CD8-positive, alpha-beta memory T cell (primary cell): Measurements from ENCODE around the gene SLC24A3. TPM values are rescaled to one million over a fixed set of nuclear protein-coding genes. Genes with fewer than 3 reads are reported as not detected.

ENCODE experiments used
- CTCF ChIA-PET: fragments of 350-600 bp; sonication (Branson Sonifier 250); formaldehyde crosslinking; loops from one replicate; lab custom pipeline; 2021; ENCODE audit warnings: antibody characterized with exemption; lab: Charles Lee
- POLR2A ChIA-PET: fragments of 350-600 bp; sonication (Branson Sonifier 250); formaldehyde crosslinking; loops from one replicate; lab custom pipeline; 2021; ENCODE audit warnings: antibody characterized with exemption; lab: Charles Lee
- DNase-seq, 5 donors: peaks; one replicate each; pipeline versions ENCODE4 v3.0.0 to v3.0.0-alpha.2; 2020 to 2022; ENCODE audit warnings: mixed read lengths in 1 of 5
- H3K27ac ChIP-seq: one replicate; pipeline ENCODE4 v1.7.0; 2013; ENCODE audit warnings: low read depth, mild to moderate bottlenecking, low read length, moderate library complexity
- H3K27me3 ChIP-seq: 2 replicates; pipeline ENCODE4 v1.7.0; 2013; ENCODE audit warnings: low read length, mild to moderate bottlenecking; ENCODE audit not compliant: insufficient read depth, poor library complexity, severe bottlenecking
- H3K36me3 ChIP-seq: 2 replicates; pipeline ENCODE4 v1.7.0; 2013; ENCODE audit warnings: mild to moderate bottlenecking, low read length, moderate library complexity; ENCODE audit not compliant: insufficient read depth
- H3K4me1 ChIP-seq: 2 replicates; pipeline ENCODE4 v1.7.0; 2013; ENCODE audit warnings: mild to moderate bottlenecking, low read length, moderate library complexity; ENCODE audit not compliant: insufficient read depth
- H3K4me3 ChIP-seq: 2 replicates; pipeline ENCODE4 v1.7.0; 2013; ENCODE audit warnings: mild to moderate bottlenecking, low read length
- H3K9me3 ChIP-seq: 2 replicates; pipeline ENCODE4 v1.7.0; 2013; ENCODE audit warnings: mild to moderate bottlenecking, low read length
- H3K27ac Mint-ChIP-seq, 8 donors: one replicate each; pipeline ENCODE4 v1.8.0; 2020 to 2021; ENCODE audit warnings: mixed read lengths in 8 of 8, mild to moderate bottlenecking in 6 of 8, inconsistent platforms in 3 of 8, moderate library complexity in 3 of 8
- H3K27me3 Mint-ChIP-seq, 2 donors: one replicate each; pipeline ENCODE4 v1.8.0; 2020 to 2021; ENCODE audit warnings: mixed read lengths in 2 of 2, mild to moderate bottlenecking in 1 of 2, moderate library complexity in 1 of 2
- H3K36me3 Mint-ChIP-seq, 3 donors: one replicate each; pipeline ENCODE4 v1.8.0; 2020 to 2021; ENCODE audit warnings: mixed read lengths in 3 of 3, inconsistent platforms in 1 of 3, mild to moderate bottlenecking in 1 of 3
- H3K4me1 Mint-ChIP-seq, 3 donors: one replicate each; pipeline ENCODE4 v1.8.0; 2020 to 2021; ENCODE audit warnings: mixed read lengths in 3 of 3, inconsistent platforms in 1 of 3, mild to moderate bottlenecking in 1 of 3
- H3K4me3 Mint-ChIP-seq, 7 donors: one replicate each; pipeline ENCODE4 v1.8.0; 2020 to 2021; ENCODE audit warnings: mixed read lengths in 7 of 7, mild to moderate bottlenecking in 6 of 7, moderate library complexity in 4 of 7, inconsistent platforms in 2 of 7
- H3K9me3 Mint-ChIP-seq, 5 donors: one replicate each; pipeline ENCODE4 v1.8.0; 2020 to 2022; ENCODE audit warnings: mixed read lengths in 5 of 5, mild to moderate bottlenecking in 3 of 5, moderate library complexity in 2 of 5, inconsistent platforms in 1 of 5
- polyA plus RNA-seq: library from polyadenylated mRNA; unstranded; fragments of 300-500 nt; fragmentation: Illumina TruSeq; gene quantifications from one replicate; pipeline ENCODE4 v1.2.3, GENCODE V29; 2021
- total RNA-seq, 2 experiments: library from RNA; stranded (reverse); gene quantifications; one replicate each; pipeline ENCODE4 v1.2.3, GENCODE V29; 2021

Gene SLC24A3
- total and polyA plus RNA-seq, 3 experiments from 2014 or later = not detected

- CTCF ChIA-PET = no interaction called here
- no peaks in the 10 kb centered on the region for H3K4me1 Mint-ChIP-seq
- Histone ChIP-seq H3K4me3 (no peak overlapping the region), H3K27me3 (no peaks in the 10 kb centered on the region), H3K27ac (no peak overlapping the region), H3K4me1 (no peaks in the 10 kb centered on the region), H3K36me3 (no peaks in the 10 kb centered on the region), H3K9me3 (no peaks in the 10 kb centered on the region)
- peaks cover 0 to 3% (median 0%) of the 10 kb centered on the region in 5 donors for H3K9me3 Mint-ChIP-seq
- H3K27ac Mint-ChIP-seq = peak overlapping the region in 1 of 8 donors; percentile 69
- no peak for DNase-seq
- no peaks in the 10 kb centered on the region for H3K36me3 Mint-ChIP-seq
- no peaks in the 10 kb centered on the region for H3K27me3 Mint-ChIP-seq
- peak overlapping the region in 1 of 7 donors; percentile 37 for H3K4me3 Mint-ChIP-seq
- POLR2A ChIA-PET = no interaction called here
Measured at GRCh38 chr20:19543101-19543500, 330.7 kb downstream of the SLC24A3 start.

- H3K27me3 ChIP-seq = no peaks in the 10 kb centered on the region
- no peaks in the 10 kb centered on the region for H3K9me3 ChIP-seq
- CTCF ChIA-PET = no interaction called here
- Mint-ChIP-seq H3K4me1 (no peaks in the 10 kb centered on the region), H3K4me3 (no peak overlapping the region), H3K36me3 (no peaks in the 10 kb centered on the region), H3K9me3 (peaks cover 0 to 3% (median 0%) of the 10 kb centered on the region in 5 donors), H3K27ac (peak overlapping the region in 1 of 8 donors; percentile 59), H3K27me3 (no peaks in the 10 kb centered on the region)
- no peak for DNase-seq
- no peak overlapping the region for H3K27ac ChIP-seq
- H3K36me3 ChIP-seq = no peaks in the 10 kb centered on the region
- no peaks in the 10 kb centered on the region for H3K4me1 ChIP-seq
- no peak overlapping the region for H3K4me3 ChIP-seq
- POLR2A ChIA-PET = no interaction called here
Measured at GRCh38 chr20:19544684-19545083, 332.2 kb downstream of the SLC24A3 start.

DNA sequence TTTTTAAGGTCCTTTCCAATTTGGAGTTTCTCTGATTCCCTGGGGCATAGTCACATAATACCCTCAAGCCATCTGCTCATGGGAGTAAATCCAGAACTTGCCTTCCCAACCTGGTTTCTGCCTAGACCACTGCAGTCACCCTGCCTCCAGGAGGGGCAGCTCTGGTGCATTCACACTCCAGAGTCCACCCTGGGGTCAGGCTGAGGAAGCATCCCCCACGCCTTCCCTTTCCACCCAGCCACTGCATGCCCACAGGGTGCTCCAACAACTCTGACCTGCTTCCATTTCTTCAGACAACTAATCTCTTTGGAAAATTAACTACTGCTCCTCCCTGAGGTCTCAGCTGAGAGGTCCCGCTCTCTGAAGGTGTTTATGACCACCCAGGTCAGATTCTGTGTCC is 334.2 kb downstream of the SLC24A3 start:
- H3K9me3 Mint-ChIP-seq = peaks cover 0 to 3% (median 0%) of the 10 kb centered on the region in 5 donors

GRCh38 chr20:19547547-19547946 is 335.1 kb downstream of the SLC24A3 start:
- Mint-ChIP-seq H3K4me1 (no peaks in the 10 kb centered on the region), H3K36me3 (no peaks in the 10 kb centered on the region), H3K9me3 (peaks cover 0 to 3% (median 0%) of the 10 kb centered on the region in 5 donors), H3K27ac (no peak overlapping the region), H3K27me3 (no peaks in the 10 kb centered on the region), H3K4me3 (no peak overlapping the region)
- ChIA-PET CTCF (interaction anchor here (1.3 kb wide), 1 partner anchor 42 kb away, joined by 3 read pairs; no protein-coding TSS in a partner anchor), POLR2A (no interaction called here)
- DNase-seq = no peak
- Histone ChIP-seq H3K27ac (no peak overlapping the region), H3K36me3 (no peaks in the 10 kb centered on the region), H3K4me1 (no peaks in the 10 kb centered on the region), H3K27me3 (no peaks in the 10 kb centered on the region), H3K4me3 (no peak overlapping the region), H3K9me3 (no peaks in the 10 kb centered on the region)

More for the DNA sequence above, 334.2 kb downstream of the SLC24A3 start:
- no peak for DNase-seq
- H3K9me3 ChIP-seq = no peaks in the 10 kb centered on the region
- H3K4me1 Mint-ChIP-seq = no peaks in the 10 kb centered on the region
- H3K4me1 ChIP-seq = no peaks in the 10 kb centered on the region
- ChIA-PET CTCF (no interaction called here), POLR2A (no interaction called here)
- H3K4me3 Mint-ChIP-seq = no peak overlapping the region
- no peak overlapping the region for H3K27ac Mint-ChIP-seq
- H3K27me3 ChIP-seq = no peaks in the 10 kb centered on the region
- no peak overlapping the region for H3K27ac ChIP-seq
- H3K36me3 ChIP-seq = no peaks in the 10 kb centered on the region
- H3K27me3 Mint-ChIP-seq = no peaks in the 10 kb centered on the region
- no peak overlapping the region for H3K4me3 ChIP-seq
- H3K36me3 Mint-ChIP-seq = no peaks in the 10 kb centered on the region

GRCh38 chr20:19549896-19550295 is 337.5 kb downstream of the SLC24A3 start:
- H3K9me3 ChIP-seq = no peaks in the 10 kb centered on the region
- no peaks in the 10 kb centered on the region for H3K9me3 Mint-ChIP-seq
- H3K27ac ChIP-seq = no peak overlapping the region
- H3K4me3 Mint-ChIP-seq = no peak overlapping the region
- no peak overlapping the region for H3K27ac Mint-ChIP-seq
- no peak overlapping the region for H3K4me3 ChIP-seq
- H3K27me3 Mint-ChIP-seq = no peaks in the 10 kb centered on the region
- no peak for DNase-seq
- H3K4me1 ChIP-seq = no peaks in the 10 kb centered on the region
- H3K4me1 Mint-ChIP-seq = peaks cover 0 to 6% (median 0%) of the 10 kb centered on the region in 3 donors
- no peaks in the 10 kb centered on the region for H3K36me3 ChIP-seq
- ChIA-PET POLR2A (no interaction called here), CTCF (no interaction called here)
- no peaks in the 10 kb centered on the region for H3K36me3 Mint-ChIP-seq
- H3K27me3 ChIP-seq = no peaks in the 10 kb centered on the region

DNA sequence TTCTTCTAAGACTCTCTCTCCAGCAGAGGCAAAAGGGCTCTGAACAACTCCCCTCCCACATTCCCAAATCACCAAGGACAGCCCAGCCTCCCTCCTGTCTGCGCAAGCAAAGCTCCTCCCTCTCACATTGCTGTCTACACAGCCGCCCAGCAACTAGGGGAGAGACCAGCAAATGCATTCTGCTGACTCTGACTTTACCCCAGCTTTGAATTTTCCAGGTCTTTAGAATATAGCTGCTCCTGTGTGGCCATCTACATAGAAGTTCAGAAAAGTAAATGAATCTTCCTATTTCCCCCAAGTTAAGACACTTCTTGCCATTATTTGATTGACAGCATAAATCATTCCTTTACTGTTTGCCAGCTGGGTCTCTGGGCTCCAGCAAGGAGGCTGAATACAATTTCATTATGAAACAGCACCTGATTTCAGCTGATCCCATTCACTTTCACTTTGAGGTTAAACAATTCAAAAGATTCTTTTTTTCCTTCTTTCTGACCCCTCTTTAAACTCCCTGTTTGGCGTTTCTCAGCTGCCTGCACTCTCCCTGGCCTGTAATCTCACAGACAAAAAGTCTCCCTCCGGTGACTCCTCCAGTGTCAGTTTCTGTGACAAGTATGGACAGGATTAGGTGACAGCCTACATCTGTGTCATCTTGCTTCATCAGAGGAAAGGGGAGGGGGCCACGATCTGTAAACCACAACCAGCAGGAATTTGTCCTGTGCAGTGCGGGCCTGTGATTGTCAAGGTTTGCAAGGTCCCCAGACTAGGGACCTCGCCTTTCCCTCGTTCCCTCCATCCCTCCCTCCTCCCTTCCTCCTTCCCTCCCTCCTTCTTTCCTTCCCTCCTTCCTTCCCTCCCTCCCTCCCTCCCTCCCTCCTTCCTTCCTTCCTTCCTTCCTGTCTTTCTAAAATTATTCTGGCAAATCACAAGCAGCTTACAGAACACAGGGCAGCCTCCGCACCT is 340.1 kb downstream of the SLC24A3 start:
- CTCF ChIA-PET = no interaction called here

DNA sequence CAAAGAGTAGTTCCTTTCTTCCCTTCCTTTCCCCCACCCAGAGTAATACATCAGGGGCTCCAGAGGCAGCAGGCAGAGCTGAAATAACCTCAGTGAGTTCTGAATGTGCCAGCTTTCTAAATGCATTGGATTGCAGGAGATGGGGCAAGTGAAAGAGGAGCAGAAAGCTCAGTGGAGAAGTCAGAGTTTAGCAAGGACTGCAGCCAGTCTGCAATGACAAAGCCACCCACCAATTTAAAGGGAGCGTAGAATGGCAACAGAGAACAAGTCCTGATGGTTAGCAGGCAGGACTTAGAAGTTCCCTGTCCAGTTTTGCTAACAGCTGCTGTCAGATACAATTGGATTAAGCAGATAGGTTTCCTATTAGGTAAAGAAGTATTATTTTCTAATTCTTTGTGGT is 342.2 kb downstream of the SLC24A3 start:
- no peaks in the 10 kb centered on the region for H3K9me3 ChIP-seq
- Mint-ChIP-seq H3K4me3 (no peak overlapping the region), H3K4me1 (peaks cover 0 to 6% (median 0%) of the 10 kb centered on the region in 3 donors), H3K36me3 (no peaks in the 10 kb centered on the region), H3K27me3 (peaks cover 0 to 2% of the 10 kb centered on the region in 2 donors), H3K9me3 (no peaks in the 10 kb centered on the region), H3K27ac (no peak overlapping the region)
- CTCF ChIA-PET = no interaction called here
- no peak overlapping the region for H3K4me3 ChIP-seq
- no peaks in the 10 kb centered on the region for H3K4me1 ChIP-seq
- no peak overlapping the region for H3K27ac ChIP-seq
- no peak for DNase-seq
- H3K27me3 ChIP-seq = no peaks in the 10 kb centered on the region
- no peaks in the 10 kb centered on the region for H3K36me3 ChIP-seq
- POLR2A ChIA-PET = no interaction called here

More for the DNA sequence above, 340.1 kb downstream of the SLC24A3 start:
- no peaks in the 10 kb centered on the region for H3K36me3 Mint-ChIP-seq
- no peaks in the 10 kb centered on the region for H3K9me3 ChIP-seq
- H3K4me3 ChIP-seq = no peak overlapping the region
- H3K27me3 ChIP-seq = no peaks in the 10 kb centered on the region
- POLR2A ChIA-PET = no interaction called here
- H3K4me1 ChIP-seq = no peaks in the 10 kb centered on the region
- no peaks in the 10 kb centered on the region for H3K36me3 ChIP-seq
- no peaks in the 10 kb centered on the region for H3K9me3 Mint-ChIP-seq
- H3K27ac Mint-ChIP-seq = no peak overlapping the region
- DNase-seq = no peak
- no peak overlapping the region for H3K4me3 Mint-ChIP-seq
- H3K27me3 Mint-ChIP-seq = peaks cover 0 to 2% of the 10 kb centered on the region in 2 donors
- peaks cover 0 to 6% (median 0%) of the 10 kb centered on the region in 3 donors for H3K4me1 Mint-ChIP-seq
- H3K27ac ChIP-seq = no peak overlapping the region

DNA sequence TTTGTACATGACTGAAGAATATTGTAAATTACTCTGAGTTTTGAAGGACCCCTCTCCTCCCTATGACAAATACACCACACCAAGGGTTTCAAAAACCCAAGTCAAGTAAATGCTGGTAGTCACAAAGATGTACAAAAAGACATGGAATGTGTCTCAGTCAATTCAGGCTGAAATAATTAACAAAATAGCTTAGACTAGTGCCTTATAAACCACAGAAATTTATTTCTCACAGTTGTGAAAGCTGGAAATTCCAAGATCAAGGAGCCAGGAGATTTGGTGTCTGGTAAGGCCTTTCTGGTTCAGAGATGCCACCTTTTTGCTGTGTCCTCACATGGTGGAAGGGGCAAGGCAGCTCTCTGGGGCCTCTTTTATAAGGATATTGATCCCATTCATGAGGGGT is 343.3 kb downstream of the SLC24A3 start:
- Histone ChIP-seq H3K36me3 (no peaks in the 10 kb centered on the region), H3K9me3 (no peaks in the 10 kb centered on the region), H3K27ac (no peak overlapping the region), H3K4me3 (no peak overlapping the region), H3K27me3 (no peaks in the 10 kb centered on the region), H3K4me1 (no peaks in the 10 kb centered on the region)
- ChIA-PET POLR2A (no interaction called here), CTCF (no interaction called here)
- H3K27me3 Mint-ChIP-seq = peaks cover 0 to 2% of the 10 kb centered on the region in 2 donors
- no peak overlapping the region for H3K27ac Mint-ChIP-seq
- H3K4me3 Mint-ChIP-seq = no peak overlapping the region
- no peaks in the 10 kb centered on the region for H3K9me3 Mint-ChIP-seq
- no peaks in the 10 kb centered on the region for H3K36me3 Mint-ChIP-seq
- DNase-seq = no peak
- peaks cover 0 to 6% (median 0%) of the 10 kb centered on the region in 3 donors for H3K4me1 Mint-ChIP-seq
